ENCODE measurements around the gene SELENON. TPM values are rescaled to one million over a fixed set of nuclear protein-coding genes. Genes with fewer than 3 reads are reported as not detected.

The SELENON gene
- total RNA-seq, 1 experiment from 2014 or later: 90.9 TPM

GRCh38 chr1:25843483-25843882 lies 43.5 kb downstream of the SELENON start:
- H3K23ac ChIP-seq (ENCODE audit: insufficient read length, low read depth, low read length): no peak overlapping the region
- H2BK12ac ChIP-seq (ENCODE audit: insufficient read length, low read depth, low read length): no peak overlapping the region
- Mint-ChIP-seq H3K27me3 (ENCODE audit: low read depth) (no peaks in the 10 kb centered on the region), H3K36me3 (ENCODE audit: insufficient read depth in 1 of 3, low read depth in 3 of 3) (0 out of 7 replicates have a peak, but pooled peaks cover 0 to 7% (median 0%) of the 10 kb centered on the region in 3 experiments), H3K4me3 (no peak overlapping the region), H3K27ac (no peak overlapping the region), H3K9me3 (no peaks in the 10 kb centered on the region), H3K4me1 (peaks cover 2 to 5% of the 10 kb centered on the region in 2 experiments)
- no peak for DNase-seq
- no peak overlapping the region for H2BK20ac ChIP-seq (ENCODE audit: low read depth, low read length, poor library complexity, severe bottlenecking)
- no peaks in the 10 kb centered on the region for H3K79me1 ChIP-seq (ENCODE audit: insufficient read depth, low read depth, low read length, poor library complexity, severe bottlenecking)
- no peaks in the 10 kb centered on the region for H3K23me2 ChIP-seq (ENCODE audit: insufficient read length, low read depth, low read length, poor library complexity, severe bottlenecking)
- H3K79me2 ChIP-seq (ENCODE audit: insufficient read depth, low read length): peaks cover 2% of the 10 kb centered on the region; the same call in 1 of the 2 replicates
- H4K5ac ChIP-seq (ENCODE audit: insufficient read length, low read depth, low read length): no peak overlapping the region
- H3K18ac ChIP-seq (ENCODE audit: insufficient read length, low read depth, low read length): no peak overlapping the region
- no peak overlapping the region for H3K4me2 ChIP-seq (ENCODE audit: insufficient read depth, insufficient read length, low read length)
- H3K4ac ChIP-seq (ENCODE audit: low read depth, low read length): no peak overlapping the region
- H2BK120ac ChIP-seq (ENCODE audit: low read depth, low read length, poor library complexity, severe bottlenecking): no peak overlapping the region
- no peak overlapping the region for H2AFZ ChIP-seq (ENCODE audit: low read length)
- WGBS (ENCODE audit: extremely low coverage, insufficient read length, low lambda C conversion rate): no CpG with 5 or more reads among the region's 3 CpGs
- no peak overlapping the region for H2BK5ac ChIP-seq (ENCODE audit: insufficient read length, low read length)
- H3K9me3 ChIP-seq (ENCODE audit: control insufficient read depth, low read depth, low read length): no peaks in the 10 kb centered on the region
- no peak overlapping the region for H3T11ph ChIP-seq (ENCODE audit: low read length)
- H2AK5ac ChIP-seq (ENCODE audit: insufficient read length, low read length): no peak overlapping the region
- H4K20me1 ChIP-seq (ENCODE audit: control insufficient read depth, insufficient read depth, insufficient read length): no peaks in the 10 kb centered on the region
- no peak overlapping the region for H2BK15ac ChIP-seq (ENCODE audit: low read depth, low read length)
- no peak overlapping the region for H4K91ac ChIP-seq (ENCODE audit: insufficient read length, low read depth, low read length)
- TF ChIP-seq CTCF (conservative IDR thresholded peaks at IDR 0.05): no peak
- H3K27ac ChIP-seq (ENCODE audit: insufficient read length, low read depth, low read length): no peak overlapping the region
- no peak overlapping the region for H4K8ac ChIP-seq (replicated peaks; ENCODE audit: insufficient read length, low read depth, low read length)
- no peak overlapping the region for H3K14ac ChIP-seq (ENCODE audit: insufficient read depth, low read length)
- no peak overlapping the region for H3K56ac ChIP-seq (ENCODE audit: insufficient read length, low read depth, low read length)
- no peak overlapping the region for H3K9ac ChIP-seq (ENCODE audit: extremely low read depth, insufficient read length, low read length)
- no peaks in the 10 kb centered on the region for H3K4me1 ChIP-seq (ENCODE audit: insufficient read depth, low read length)
- no peaks in the 10 kb centered on the region for H3K27me3 ChIP-seq (ENCODE audit: insufficient read depth, low read length)

Data from H9 (cell line).